Uterus (tissue), 2 donors: ENCODE data around the gene GPR27.

ENCODE experiments used
- POLR2A ChIP-seq, 2 donors: fragments of 450-650 bp; IDR thresholded peaks; one replicate each; pipeline ENCODE4 v1.6.1; 2016; ENCODE audit warnings: antibody characterized with exemption in 2 of 2, mild to moderate bottlenecking in 1 of 2, moderate library complexity in 1 of 2
- TF ChIP-seq, protein P1 (sequence below), 4 experiments: fragments of 200-600 bp in 2 of 4; fragments of 450-650 bp in 2 of 4; sonication (generic) in 2 of 4; IDR thresholded peaks; one replicate each; pipeline ENCODE4 v1.5.1; 2016 to 2019; ENCODE audit warnings: antibody characterized with exemption in 4 of 4, mild to moderate bottlenecking in 2 of 4, moderate library complexity in 1 of 4

DNA sequence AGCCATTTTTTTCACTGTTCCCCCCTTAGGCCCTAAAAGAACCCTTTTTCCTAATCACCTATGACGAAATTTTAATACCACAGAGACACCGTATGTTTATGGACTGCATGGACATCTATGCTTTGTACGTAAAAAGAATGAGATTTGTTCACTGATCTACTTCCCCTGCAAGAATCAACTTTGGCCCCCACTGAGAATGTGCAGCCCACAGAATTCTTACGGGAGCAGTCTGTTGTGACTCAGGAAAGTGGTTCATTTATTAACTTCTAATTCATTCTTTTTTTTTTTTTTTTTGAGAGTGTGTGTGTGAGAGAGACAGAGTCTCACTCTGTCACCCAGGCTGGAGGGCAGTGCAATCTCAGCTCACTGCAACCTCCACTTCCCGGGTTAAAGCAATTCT lies 46.1 kb upstream of the GPR27 start:
- no peak for TF ChIP-seq POLR2A (IDR thresholded peaks at IDR 0.05)
- TF ChIP-seq, protein P1, sequence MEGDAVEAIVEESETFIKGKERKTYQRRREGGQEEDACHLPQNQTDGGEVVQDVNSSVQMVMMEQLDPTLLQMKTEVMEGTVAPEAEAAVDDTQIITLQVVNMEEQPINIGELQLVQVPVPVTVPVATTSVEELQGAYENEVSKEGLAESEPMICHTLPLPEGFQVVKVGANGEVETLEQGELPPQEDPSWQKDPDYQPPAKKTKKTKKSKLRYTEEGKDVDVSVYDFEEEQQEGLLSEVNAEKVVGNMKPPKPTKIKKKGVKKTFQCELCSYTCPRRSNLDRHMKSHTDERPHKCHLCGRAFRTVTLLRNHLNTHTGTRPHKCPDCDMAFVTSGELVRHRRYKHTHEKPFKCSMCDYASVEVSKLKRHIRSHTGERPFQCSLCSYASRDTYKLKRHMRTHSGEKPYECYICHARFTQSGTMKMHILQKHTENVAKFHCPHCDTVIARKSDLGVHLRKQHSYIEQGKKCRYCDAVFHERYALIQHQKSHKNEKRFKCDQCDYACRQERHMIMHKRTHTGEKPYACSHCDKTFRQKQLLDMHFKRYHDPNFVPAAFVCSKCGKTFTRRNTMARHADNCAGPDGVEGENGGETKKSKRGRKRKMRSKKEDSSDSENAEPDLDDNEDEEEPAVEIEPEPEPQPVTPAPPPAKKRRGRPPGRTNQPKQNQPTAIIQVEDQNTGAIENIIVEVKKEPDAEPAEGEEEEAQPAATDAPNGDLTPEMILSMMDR (IDR thresholded peaks at IDR 0.05), result no peak
